Esophagus squamous epithelium (tissue), 4 donors: ENCODE results near the gene ATP10B.

Source experiments
- CTCF ChIP-seq, 6 experiments: fragments of 450-650 bp in 4 of 6; fragments of 200-600 bp in 2 of 6; sonication (generic) in 2 of 6; IDR thresholded peaks; one replicate each; pipeline ENCODE4 v1.5.1; 2016 to 2019; ENCODE audit warnings: antibody characterized with exemption in 6 of 6, mild to moderate bottlenecking in 4 of 6, moderate library complexity in 4 of 6
- POLR2A ChIP-seq, 4 donors: fragments of 450-650 bp; IDR thresholded peaks; one replicate each; pipeline ENCODE4 v1.6.1; 2017; ENCODE audit warnings: antibody characterized with exemption in 4 of 4, mild to moderate bottlenecking in 4 of 4, moderate library complexity in 3 of 4

GRCh38 chr5:160640406-160640805 is 211.6 kb downstream of the ATP10B start:
- TF ChIP-seq POLR2A (IDR thresholded peaks at IDR 0.05) (no peak), CTCF (IDR thresholded peaks at IDR 0.05) (no peak)
